Activated CD4-positive, alpha-beta T cell treated with anti-CD3 and anti-CD28 coated beads, Interleukin-10, Interleukin-2, amounts not matched to agents 100 ng/mL and 50 ng/mL, durations not matched to agents 16 hours and 8 hours (primary cell): Measurements from ENCODE around the gene IL1RN.

ENCODE experiments used
- DNase-seq: peaks from one replicate; pipeline ENCODE4 v3.0.0-alpha.2; 2020

The IL1RN gene

DNA sequence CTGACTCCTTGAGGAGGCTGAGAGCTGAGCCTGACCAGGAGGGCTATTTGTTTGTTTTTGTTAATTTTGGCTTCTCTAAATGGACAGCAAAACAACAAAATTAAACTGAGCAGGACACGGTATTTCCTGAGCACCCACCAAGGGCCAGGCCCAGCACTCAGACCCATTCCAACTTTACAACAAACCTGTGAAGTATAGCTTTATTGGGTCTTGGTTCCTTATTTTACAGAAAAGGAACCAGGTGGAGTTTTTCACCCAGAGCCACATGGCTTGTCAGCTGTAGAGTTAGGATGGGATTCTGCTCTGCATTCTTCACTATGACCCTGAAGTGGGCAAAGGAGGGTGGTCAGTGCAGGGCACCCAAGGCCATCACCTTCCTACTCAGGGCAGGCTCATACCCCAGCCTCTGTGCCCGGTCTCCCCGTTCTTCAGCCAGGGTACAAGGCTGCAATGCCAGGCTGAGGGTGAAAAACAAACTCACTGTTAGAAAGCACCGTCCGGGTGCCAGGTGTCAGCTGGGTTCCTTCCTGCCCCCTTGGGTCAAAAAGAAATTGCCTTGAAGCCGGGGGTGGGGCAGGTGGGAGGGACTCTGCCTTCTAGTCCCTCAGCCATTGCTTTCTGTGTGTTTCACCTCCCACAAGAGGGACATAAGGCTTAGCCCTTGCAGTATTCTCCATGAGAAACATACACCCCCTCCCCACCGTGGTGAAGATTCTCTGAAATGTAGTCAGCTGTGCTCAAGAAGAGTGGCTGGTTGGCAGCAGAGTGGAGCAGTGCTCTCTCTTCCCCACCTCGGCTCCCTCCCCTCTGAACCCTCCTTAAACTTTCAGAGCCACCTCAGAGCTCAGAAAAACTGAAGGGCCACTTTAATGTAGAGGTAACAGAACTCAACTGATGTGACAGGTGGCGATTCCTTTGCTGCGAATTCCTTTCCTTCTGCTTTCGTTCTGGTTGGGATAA is 48.6 kb downstream of the IL1RN start:
- peak; percentile 58 for DNase-seq

DNA sequence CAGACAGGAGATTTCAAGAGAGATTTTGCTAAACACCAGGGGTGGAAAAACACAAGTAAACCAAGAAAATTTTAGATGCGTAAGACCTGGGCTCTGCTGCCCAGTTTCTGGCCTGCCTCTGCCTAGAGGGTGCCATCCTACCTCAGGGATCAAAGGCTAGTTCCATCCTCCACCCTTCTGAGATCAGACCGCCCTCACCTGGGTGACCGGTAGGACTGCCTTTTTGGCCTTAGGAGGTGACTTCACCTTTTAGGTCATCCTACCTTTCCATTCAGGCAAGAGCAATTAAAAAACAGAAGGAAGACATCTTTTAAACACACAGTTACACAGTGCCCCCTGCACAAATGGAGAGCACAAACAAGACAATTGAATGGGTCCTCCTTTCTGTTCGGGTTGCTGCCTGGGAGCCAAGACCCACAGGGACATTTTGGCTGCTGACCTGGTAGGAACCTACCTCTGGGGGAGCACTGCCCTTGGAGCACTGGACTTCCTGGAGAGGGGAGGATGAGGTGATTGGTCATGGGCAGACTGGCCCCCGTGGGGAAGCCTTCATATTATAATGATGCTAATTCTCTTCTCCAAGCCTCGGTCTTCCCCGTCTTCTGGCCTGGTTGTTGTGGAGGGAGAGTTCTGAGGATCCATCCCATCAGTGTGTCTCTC is 49.4 kb downstream of the IL1RN start:
- no peak for DNase-seq

- DNase-seq, result no peak
Measured at GRCh38 chr2:113178069-113178746, 50.8 kb downstream of the IL1RN start.

DNA sequence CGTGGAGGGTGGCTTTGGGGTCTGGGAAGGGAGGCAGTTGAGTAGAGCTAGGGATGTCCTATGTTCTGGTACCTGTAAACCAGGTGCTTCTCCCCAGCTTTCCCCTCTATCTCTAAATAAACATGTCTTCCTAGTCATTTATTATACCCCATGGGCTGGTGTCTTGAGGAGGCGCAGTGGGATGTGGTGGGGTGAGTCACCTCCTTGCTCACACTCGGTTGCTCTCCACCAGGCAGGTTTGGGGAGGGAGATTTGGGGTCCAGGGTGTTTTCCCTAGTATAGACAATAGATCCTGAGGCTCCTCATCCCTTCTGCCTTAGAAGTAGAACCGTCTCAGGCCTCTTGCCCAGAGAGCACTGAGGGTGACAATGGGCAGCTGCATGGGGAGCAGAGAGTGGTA is 51.5 kb downstream of the IL1RN start:
- peak; percentile 59 for DNase-seq

DNA sequence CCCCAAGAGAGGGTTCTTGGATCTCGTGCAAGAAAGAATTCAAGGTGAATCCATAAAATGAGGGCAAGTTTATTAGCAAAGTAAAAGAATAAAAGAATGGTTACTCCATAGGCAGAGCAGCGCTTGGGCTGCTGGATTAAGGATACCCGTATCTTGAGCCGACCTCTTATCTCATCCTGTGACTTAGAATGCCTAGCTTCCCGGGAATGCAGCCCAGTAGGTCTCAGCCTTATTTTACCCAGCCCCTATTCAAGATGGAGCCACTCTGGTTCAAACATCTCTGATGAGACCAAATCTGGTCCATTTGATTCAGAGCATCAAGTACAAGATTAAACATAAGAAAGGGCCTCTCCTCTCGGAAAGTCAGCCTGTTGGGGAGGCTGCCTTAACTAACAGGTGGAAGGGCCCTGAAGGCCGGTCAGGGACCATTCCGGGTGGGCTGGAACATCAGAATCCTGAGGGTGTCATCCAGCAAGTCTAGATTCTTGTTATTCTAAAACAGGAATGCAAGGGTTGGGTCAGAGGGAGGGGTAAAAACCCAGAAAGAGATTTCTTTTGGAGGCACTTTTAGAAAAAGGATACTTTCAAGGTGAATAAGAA is 52.1 kb downstream of the IL1RN start:
- no peak for DNase-seq

GRCh38 chr2:113180131-113180946 is 52.9 kb downstream of the IL1RN start:
- DNase-seq, result peak; percentile 31

DNA sequence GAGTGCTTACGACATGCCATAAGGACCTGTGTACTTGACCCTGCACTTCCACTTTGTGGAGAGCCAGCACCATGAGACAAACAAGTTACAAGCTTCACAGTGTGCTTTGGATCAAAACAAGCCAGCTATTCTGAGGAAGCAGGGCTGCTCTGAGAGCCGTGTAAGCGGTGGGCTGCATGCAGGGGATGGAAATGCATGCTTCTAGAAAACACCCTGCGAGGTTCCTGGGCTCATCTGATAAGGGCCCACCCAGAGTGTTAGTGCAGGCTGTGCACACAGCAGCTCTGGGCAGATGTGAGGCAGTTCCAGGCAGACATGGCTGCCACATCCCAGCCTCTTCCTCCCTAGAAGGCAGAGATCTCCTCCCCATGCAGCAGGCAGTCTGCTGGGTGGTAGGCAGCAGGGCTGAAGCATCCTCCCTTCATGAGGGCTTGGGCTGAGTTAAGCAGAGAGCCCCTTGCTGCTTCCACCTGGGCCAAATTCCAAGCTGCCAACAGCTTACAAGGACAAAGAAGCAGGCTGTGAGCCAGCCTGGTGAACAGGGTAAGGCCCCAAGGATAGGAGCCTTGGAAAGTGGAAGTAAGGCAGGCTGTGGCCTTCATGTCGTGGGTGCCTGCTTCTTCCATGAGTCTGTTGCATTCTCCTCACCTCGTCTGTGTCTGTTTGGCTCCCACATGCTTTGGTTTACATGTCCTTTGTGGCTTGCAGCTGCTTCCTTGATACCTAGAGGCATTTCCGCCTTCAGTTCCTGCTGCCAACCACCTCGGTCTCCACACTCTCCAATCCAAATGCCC is 54.1 kb downstream of the IL1RN start:
- peak; percentile 47 for DNase-seq

GRCh38 chr2:113182471-113183260 is 55.3 kb downstream of the IL1RN start:
- no peak for DNase-seq

DNA sequence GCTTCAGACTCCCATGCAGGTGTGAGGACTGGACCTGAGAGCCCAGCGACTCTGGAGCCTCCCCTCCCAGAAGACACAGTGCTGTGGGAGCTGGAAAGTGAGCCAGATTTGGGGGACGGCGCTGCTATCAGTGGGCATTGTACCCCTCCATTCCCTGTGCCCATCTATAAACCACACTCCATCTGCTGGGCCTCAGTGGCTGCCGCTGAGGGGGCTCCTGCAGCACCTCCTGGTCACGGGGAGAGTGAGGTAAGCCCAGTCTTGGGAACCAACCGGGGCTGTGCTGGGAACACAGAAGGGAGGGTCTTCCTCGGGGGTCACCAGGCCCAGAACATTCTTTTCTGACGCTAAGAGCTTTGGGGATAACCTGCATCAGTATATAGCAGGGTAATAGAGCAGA is 55.9 kb downstream of the IL1RN start:
- no peak for DNase-seq
